Ovary (tissue), 3 donors: ENCODE results near the gene RMDN3.

Experiments
- EP300 ChIP-seq: sonication (generic); formaldehyde crosslinking; IDR thresholded peaks from one replicate; pipeline ENCODE4 v1.6.1; 2017; ENCODE audit warnings: antibody characterized with exemption
- TF ChIP-seq, protein P1 (sequence below), 3 donors: fragments of 450-650 bp in 2 of 3; fragments of 200-600 bp in 1 of 3; IDR thresholded peaks; one replicate each; pipeline versions ENCODE4 v1.5.1 to v1.8.0; 2016 to 2022; ENCODE audit warnings: antibody characterized with exemption in 3 of 3, mild to moderate bottlenecking in 1 of 3
- donor health status: DM: no; HTN: no; CAD: no.

DNA sequence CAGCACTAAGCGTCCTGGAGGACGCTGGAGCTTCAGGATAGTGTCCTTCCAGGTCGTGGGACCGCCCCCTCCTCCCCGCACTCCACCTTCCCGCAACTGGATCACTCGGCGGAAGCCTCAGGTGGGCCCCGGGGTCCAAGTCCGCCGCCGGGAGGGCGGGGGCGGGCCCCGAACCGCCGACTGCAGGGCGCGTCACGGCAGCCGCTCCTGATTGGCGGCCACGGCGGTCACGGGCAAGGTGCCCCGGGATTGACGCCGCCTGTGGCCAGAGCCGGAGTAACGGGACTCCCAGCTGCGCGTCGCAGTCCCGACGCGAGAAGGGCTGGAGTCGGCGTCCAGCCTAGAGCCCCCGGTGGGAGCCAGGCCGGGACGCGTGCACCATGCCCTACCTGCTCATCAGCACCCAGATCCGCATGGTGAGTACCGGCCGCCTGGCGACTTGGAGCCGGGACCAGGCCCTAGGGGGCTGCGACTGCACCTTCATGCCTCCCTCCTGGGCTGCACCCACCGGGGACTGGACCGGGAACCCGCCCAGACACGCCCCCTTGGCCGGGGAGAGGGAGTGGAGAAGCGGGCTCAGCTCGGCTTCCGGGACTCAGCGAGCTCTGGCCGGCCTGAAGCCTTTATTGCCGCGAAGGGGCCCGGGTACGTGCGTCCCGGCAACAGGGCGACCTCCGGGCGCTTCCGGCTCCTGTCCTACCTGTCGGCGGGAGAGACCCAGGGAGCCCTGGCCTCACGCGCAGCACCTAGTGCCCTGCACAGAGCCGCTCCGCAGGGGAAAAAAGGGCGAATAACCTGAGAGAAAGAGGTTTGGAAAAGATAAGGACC lies 9.0 kb upstream of the RMDN3 start, which contains the start of gene GCHFR:
- TF ChIP-seq, protein P1, sequence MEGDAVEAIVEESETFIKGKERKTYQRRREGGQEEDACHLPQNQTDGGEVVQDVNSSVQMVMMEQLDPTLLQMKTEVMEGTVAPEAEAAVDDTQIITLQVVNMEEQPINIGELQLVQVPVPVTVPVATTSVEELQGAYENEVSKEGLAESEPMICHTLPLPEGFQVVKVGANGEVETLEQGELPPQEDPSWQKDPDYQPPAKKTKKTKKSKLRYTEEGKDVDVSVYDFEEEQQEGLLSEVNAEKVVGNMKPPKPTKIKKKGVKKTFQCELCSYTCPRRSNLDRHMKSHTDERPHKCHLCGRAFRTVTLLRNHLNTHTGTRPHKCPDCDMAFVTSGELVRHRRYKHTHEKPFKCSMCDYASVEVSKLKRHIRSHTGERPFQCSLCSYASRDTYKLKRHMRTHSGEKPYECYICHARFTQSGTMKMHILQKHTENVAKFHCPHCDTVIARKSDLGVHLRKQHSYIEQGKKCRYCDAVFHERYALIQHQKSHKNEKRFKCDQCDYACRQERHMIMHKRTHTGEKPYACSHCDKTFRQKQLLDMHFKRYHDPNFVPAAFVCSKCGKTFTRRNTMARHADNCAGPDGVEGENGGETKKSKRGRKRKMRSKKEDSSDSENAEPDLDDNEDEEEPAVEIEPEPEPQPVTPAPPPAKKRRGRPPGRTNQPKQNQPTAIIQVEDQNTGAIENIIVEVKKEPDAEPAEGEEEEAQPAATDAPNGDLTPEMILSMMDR (IDR thresholded peaks at IDR 0.05) = peak in 2 of 3 donors; percentile 59 to 64
- TF ChIP-seq EP300 = no peak
